ENCODE data around the gene UBE2N. TPM values are rescaled to one million over a fixed set of nuclear protein-coding genes. Genes with fewer than 3 reads are reported as not detected.

Gene UBE2N
- total RNA-seq, 1 experiment from 2014 or later, result 177 TPM

DNA sequence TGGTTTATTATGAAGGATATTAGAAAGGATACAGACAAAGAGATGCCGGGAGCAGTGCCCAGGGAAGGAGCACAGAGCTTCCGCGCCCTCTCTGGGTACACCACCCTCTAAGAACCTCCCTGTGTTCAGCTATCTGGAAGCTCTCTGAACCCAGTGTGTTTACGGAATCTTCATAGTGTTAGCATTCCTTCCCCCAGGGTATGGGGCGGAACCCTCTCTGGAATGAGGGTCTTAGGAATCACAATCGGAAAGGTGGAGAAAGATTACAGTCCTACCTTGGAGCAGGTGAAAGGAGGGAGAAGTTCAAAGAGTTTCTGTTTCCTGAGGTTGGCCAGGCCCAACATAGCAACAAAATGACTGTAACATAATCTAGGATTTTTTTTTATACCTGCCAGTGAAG, 70.8 kb downstream of the UBE2N start:
- Histone ChIP-seq H3K27ac (ENCODE audit: low read depth, low read length, poor library complexity, severe bottlenecking) (no peak overlapping the region), H3K4me1 (ENCODE audit: insufficient read depth, low read length, poor library complexity, severe bottlenecking) (no peaks in the 10 kb centered on the region), H3K27me3 (replicated peaks; ENCODE audit: insufficient read depth, low read depth, low read length, poor library complexity) (no peaks in the 10 kb centered on the region), H3K9me3 (ENCODE audit: low read depth, low read length, poor library complexity, severe bottlenecking) (no peaks in the 10 kb centered on the region), H3K36me3 (ENCODE audit: insufficient read depth, low read length, poor library complexity, severe bottlenecking) (no peaks in the 10 kb centered on the region), H3K4me3 (ENCODE audit: low read depth, low read length, poor library complexity, severe bottlenecking) (no peak overlapping the region)
- intact Hi-C loops (cut with micrococcal nuclease; ENCODE audit: unreplicated experiment), result loop anchor here (10.0 kb wide), 1 partner anchor 146 kb away; no protein-coding TSS in a partner anchor
- POLR2A ChIA-PET (ENCODE audit: low non-redundant PET), result no interaction called here
- TF ChIP-seq CTCF (conservative IDR thresholded peaks at IDR 0.05; ENCODE audit: low read depth, low read length) (no peak), EZH2 (IDR thresholded peaks at IDR 0.05; ENCODE audit: borderline replicate concordance, low read depth, low read length, poor library complexity, severe bottlenecking) (no peak)
- CTCF ChIA-PET, result no interaction called here
- no TSS peak for BruUV-seq (replicated peaks)
- no peak for DNase-seq (ENCODE audit: low spot score)

- no peaks in the 10 kb centered on the region for H3K36me3 ChIP-seq (ENCODE audit: insufficient read depth, low read length, poor library complexity, severe bottlenecking)
- no TSS peak for BruUV-seq (replicated peaks)
- H3K4me3 ChIP-seq (ENCODE audit: low read depth, low read length, poor library complexity, severe bottlenecking), result no peak overlapping the region
- CTCF ChIA-PET, result interaction anchor here (0.6 kb wide), 1 partner anchor 13 kb away, joined by 3 read pairs; no protein-coding TSS in a partner anchor
- H3K4me1 ChIP-seq (ENCODE audit: insufficient read depth, low read length, poor library complexity, severe bottlenecking), result no peaks in the 10 kb centered on the region
- no peak for DNase-seq (ENCODE audit: low spot score)
- H3K27me3 ChIP-seq (replicated peaks; ENCODE audit: insufficient read depth, low read depth, low read length, poor library complexity), result no peaks in the 10 kb centered on the region
- POLR2A ChIA-PET (ENCODE audit: low non-redundant PET), result no interaction called here
- no peak for TF ChIP-seq CTCF (conservative IDR thresholded peaks at IDR 0.05; ENCODE audit: low read depth, low read length)
- no peak for TF ChIP-seq EZH2 (IDR thresholded peaks at IDR 0.05; ENCODE audit: borderline replicate concordance, low read depth, low read length, poor library complexity, severe bottlenecking)
- H3K9me3 ChIP-seq (ENCODE audit: low read depth, low read length, poor library complexity, severe bottlenecking), result no peaks in the 10 kb centered on the region
- no peak overlapping the region for H3K27ac ChIP-seq (ENCODE audit: low read depth, low read length, poor library complexity, severe bottlenecking)
- intact Hi-C loops (cut with micrococcal nuclease; ENCODE audit: unreplicated experiment), result no loop called here
These were observed 72.2 kb downstream of the UBE2N start for GRCh38 chr12:93369505-93369904.

DNA sequence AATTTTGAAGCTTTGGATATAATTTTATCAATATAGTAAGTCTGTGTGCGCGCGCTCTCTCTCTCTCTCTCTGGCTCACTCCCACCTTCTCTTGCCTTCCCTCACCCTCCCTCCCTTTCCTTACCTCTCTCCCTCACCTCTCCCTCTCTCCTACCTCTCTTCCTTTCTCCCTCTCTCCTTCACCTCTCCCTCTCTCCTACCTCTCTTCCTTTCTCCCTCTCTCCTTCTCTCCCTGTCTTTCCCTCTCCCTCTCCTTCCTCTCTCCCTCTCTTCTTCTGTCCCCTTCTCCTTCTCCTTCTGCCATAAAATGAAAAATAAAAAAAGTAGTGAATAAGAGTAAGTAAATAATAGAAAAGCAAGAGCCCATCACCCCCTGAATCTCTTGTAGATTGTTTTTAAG, 73.0 kb downstream of the UBE2N start:
- no peak overlapping the region for H3K27ac ChIP-seq (ENCODE audit: low read depth, low read length, poor library complexity, severe bottlenecking)
- TF ChIP-seq EZH2 (IDR thresholded peaks at IDR 0.05; ENCODE audit: borderline replicate concordance, low read depth, low read length, poor library complexity, severe bottlenecking), result no peak
- TF ChIP-seq CTCF (conservative IDR thresholded peaks at IDR 0.05; ENCODE audit: low read depth, low read length), result no peak
- no peaks in the 10 kb centered on the region for H3K9me3 ChIP-seq (ENCODE audit: low read depth, low read length, poor library complexity, severe bottlenecking)
- no peaks in the 10 kb centered on the region for H3K27me3 ChIP-seq (replicated peaks; ENCODE audit: insufficient read depth, low read depth, low read length, poor library complexity)
- no peak for DNase-seq (ENCODE audit: low spot score)
- ChIA-PET CTCF (no interaction called here), POLR2A (ENCODE audit: low non-redundant PET) (no interaction called here)
- intact Hi-C loops (cut with micrococcal nuclease; ENCODE audit: unreplicated experiment), result no loop called here
- no peak overlapping the region for H3K4me3 ChIP-seq (ENCODE audit: low read depth, low read length, poor library complexity, severe bottlenecking)
- no peaks in the 10 kb centered on the region for H3K4me1 ChIP-seq (ENCODE audit: insufficient read depth, low read length, poor library complexity, severe bottlenecking)
- no peaks in the 10 kb centered on the region for H3K36me3 ChIP-seq (ENCODE audit: insufficient read depth, low read length, poor library complexity, severe bottlenecking)
- BruUV-seq (replicated peaks), result no TSS peak

Measured in A673 (cell line).